ENCODE measurements around the gene THAP7.

GRCh38 chr22:20977516-20978170 is 24.3 kb downstream of the THAP7 start:
- TF ChIP-seq CTCF (optimal IDR thresholded peaks at IDR 0.05 in 1 of 3, IDR thresholded peaks at IDR 0.05 in 1 of 3, conservative IDR thresholded peaks at IDR 0.05 in 1 of 3; ENCODE audit: extremely low read depth in 1 of 3, insufficient read depth in 2 of 3, low read length in 3 of 3) (no peak), EZH2 (IDR thresholded peaks at IDR 0.05; ENCODE audit: low read length) (no peak)
